Head of caudate nucleus (tissue), 42 donors: ENCODE data around the gene TTLL10.
"Not testable (repeated sequence)": the region's sequence is repeated elsewhere in the genome, so short reads cannot be mapped to it uniquely, and the experiment has no call there.

ENCODE experiments used
- DNase-seq, 42 donors: peaks; one replicate each; pipeline versions ENCODE4 v3.0.0 to v3.0.0-alpha.2; 2020 to 2021; ENCODE audit warnings: mixed read lengths in 7 of 42
- intact Hi-C: fragments of 100-400 bp; cut with DNase I; formaldehyde crosslinking; loops from one replicate; pipeline ENCODE4 v1.15.0; 2022

TTLL10 gene

GRCh38 chr1:1137256-1138045, 36.2 kb upstream of the TTLL10 start:
- peak in 1 of 42 donors; percentile 28 for DNase-seq
- intact Hi-C loops = no loop called here

- intact Hi-C loops = no loop called here
- no peak for DNase-seq
These were observed 33.0 kb upstream of the TTLL10 start for GRCh38 chr1:1140673-1141072.

GRCh38 chr1:1141244-1141910, 32.3 kb upstream of the TTLL10 start:
- no peak for DNase-seq
- intact Hi-C loops = no loop called here

- intact Hi-C loops = no loop called here
- no peak for DNase-seq
These were observed 31.8 kb upstream of the TTLL10 start for GRCh38 chr1:1141911-1142250.

- intact Hi-C loops, DNase-seq: not testable (repeated sequence)
These were observed 31.3 kb upstream of the TTLL10 start for GRCh38 chr1:1142352-1142751.

GRCh38 chr1:1142844-1143243, 30.8 kb upstream of the TTLL10 start:
- intact Hi-C loops = no loop called here
- DNase-seq = no peak

GRCh38 chr1:1143636-1144035, 30.0 kb upstream of the TTLL10 start:
- DNase-seq = no peak
- intact Hi-C loops = no loop called here

- no peak for DNase-seq
- intact Hi-C loops = no loop called here
These were observed 29.4 kb upstream of the TTLL10 start for GRCh38 chr1:1144122-1144842.

GRCh38 chr1:1144843-1145546, 28.7 kb upstream of the TTLL10 start:
- intact Hi-C loops = no loop called here
- DNase-seq = no peak

- no peak for DNase-seq
- intact Hi-C loops = no loop called here
These were observed 28.1 kb upstream of the TTLL10 start for GRCh38 chr1:1145547-1145914.

GRCh38 chr1:1146026-1146425, 27.7 kb upstream of the TTLL10 start:
- intact Hi-C loops = no loop called here
- DNase-seq = no peak

GRCh38 chr1:1146596-1146995, 27.1 kb upstream of the TTLL10 start:
- intact Hi-C loops = no loop called here
- DNase-seq = no peak

- intact Hi-C loops = no loop called here
- DNase-seq = no peak
These were observed 25.6 kb upstream of the TTLL10 start for GRCh38 chr1:1148061-1148460.

GRCh38 chr1:1148569-1148968, 25.1 kb upstream of the TTLL10 start:
- intact Hi-C loops = no loop called here

GRCh38 chr1:1149416-1149815, 24.3 kb upstream of the TTLL10 start:
- no peak for DNase-seq
- intact Hi-C loops = no loop called here

More at GRCh38 chr1:1148569-1148968, 25.1 kb upstream of the TTLL10 start:
- DNase-seq = no peak

- DNase-seq = no peak
- intact Hi-C loops = no loop called here
These were observed 23.6 kb upstream of the TTLL10 start for GRCh38 chr1:1150100-1150499.

GRCh38 chr1:1151306-1151705, 22.4 kb upstream of the TTLL10 start:
- DNase-seq = no peak
- intact Hi-C loops = no loop called here

- intact Hi-C loops = not testable (repeated sequence)
These were observed 21.2 kb upstream of the TTLL10 start for GRCh38 chr1:1152431-1152830.

GRCh38 chr1:1153215-1153614, 20.5 kb upstream of the TTLL10 start:
- DNase-seq = not testable (repeated sequence)

More at GRCh38 chr1:1152431-1152830, 21.2 kb upstream of the TTLL10 start:
- DNase-seq = not testable (repeated sequence)

GRCh38 chr1:1153874-1154273, 19.8 kb upstream of the TTLL10 start:
- no peak for DNase-seq
- intact Hi-C loops = no loop called here

More at GRCh38 chr1:1153215-1153614, 20.5 kb upstream of the TTLL10 start:
- intact Hi-C loops = not testable (repeated sequence)
